C1 segment of cervical spinal cord (tissue), 14 donors: Measurements from ENCODE around the gene LMLN.
A peak's percentile ranks its signal among the peaks of the same experiment; 100 is the strongest.
"Not testable (repeated sequence)": the region's sequence is repeated elsewhere in the genome, so short reads cannot be mapped to it uniquely, and the experiment has no call there.

ENCODE experiments used
- DNase-seq, 14 donors: peaks; one replicate each; lab custom pipeline; 2025; lab: John Stamatoyannopoulos, UW

Gene LMLN, protein sequence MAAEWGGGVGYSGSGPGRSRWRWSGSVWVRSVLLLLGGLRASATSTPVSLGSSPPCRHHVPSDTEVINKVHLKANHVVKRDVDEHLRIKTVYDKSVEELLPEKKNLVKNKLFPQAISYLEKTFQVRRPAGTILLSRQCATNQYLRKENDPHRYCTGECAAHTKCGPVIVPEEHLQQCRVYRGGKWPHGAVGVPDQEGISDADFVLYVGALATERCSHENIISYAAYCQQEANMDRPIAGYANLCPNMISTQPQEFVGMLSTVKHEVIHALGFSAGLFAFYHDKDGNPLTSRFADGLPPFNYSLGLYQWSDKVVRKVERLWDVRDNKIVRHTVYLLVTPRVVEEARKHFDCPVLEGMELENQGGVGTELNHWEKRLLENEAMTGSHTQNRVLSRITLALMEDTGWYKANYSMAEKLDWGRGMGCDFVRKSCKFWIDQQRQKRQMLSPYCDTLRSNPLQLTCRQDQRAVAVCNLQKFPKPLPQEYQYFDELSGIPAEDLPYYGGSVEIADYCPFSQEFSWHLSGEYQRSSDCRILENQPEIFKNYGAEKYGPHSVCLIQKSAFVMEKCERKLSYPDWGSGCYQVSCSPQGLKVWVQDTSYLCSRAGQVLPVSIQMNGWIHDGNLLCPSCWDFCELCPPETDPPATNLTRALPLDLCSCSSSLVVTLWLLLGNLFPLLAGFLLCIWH

DNA sequence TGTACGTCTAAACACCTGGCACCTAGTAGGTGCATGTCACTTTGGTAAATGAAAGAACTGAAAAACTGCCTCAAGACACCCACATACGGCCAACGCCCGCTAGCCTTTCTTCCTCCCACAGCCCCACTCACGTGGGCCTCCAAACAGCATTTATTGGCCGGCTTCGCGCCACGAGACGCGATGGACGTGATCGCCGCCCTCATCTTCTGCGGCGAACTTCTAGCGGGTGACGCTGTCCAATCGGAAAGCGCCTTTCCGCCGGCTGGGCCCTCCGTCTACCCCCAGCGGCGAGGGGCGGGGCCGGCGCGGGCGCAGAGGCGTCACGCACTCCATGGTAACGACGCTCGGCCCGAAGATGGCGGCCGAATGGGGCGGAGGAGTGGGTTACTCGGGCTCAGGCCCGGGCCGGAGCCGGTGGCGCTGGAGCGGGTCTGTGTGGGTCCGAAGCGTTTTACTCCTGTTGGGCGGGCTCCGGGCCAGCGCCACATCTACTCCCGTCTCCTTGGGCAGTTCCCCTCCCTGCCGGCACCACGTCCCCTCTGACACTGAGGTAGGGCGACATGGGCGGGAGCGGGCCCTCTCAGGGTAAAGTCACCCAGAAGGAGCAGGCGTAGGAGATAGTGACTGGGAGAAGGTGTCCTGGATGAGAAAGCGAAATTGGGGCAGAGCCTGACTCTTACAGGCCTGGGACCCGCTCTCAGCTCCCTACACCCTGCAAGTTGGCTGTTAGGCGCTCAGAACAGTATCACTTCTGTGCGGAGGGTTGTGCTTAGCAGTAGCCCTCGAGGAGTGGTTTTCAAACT, at the start of gene LMLN:
Gene LMLN (plus strand): TSS at position 327 of the 803 bp plus-strand sequence. CDS start 29 bp downstream, at position 356.
- DNase-seq, result peak; percentile 41 to 95 (median 88)

DNA sequence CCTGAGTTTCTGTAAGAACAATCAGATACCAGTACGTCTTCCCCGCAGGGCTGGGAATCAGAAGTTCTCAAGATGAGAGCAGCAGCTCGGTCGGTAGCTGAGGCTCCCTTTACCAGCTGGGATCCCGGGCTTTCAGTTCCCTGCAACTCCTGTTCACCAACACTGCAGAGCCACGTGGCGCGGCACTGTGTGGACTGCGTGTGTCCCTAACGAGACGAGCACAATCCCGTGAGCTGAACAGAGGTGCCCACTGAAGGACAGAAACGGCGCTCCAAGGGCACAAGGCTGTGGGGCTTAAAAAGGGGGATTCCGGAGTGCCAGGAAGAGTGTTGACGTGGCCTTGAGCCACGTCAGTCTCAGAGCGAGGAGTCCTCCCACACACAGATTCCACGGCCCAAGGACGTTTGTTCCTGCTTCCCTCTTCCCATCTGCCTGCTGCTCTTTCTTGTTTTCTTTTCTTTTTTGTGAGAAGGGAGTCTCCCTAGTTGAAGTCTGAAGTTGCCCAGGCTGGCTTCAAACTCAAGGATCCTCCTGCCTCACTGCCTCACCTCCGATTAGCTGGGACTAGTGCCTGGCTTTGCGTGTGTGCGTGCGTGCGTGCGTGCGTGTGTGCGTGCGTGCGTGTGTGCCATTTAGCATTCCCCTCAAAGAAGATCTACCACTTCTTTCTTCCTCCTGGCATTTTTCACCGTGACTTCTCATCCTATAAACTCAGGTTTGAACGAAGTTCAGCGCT, 47.1 kb upstream of the LMLN start:
- DNase-seq, result no peak

DNA sequence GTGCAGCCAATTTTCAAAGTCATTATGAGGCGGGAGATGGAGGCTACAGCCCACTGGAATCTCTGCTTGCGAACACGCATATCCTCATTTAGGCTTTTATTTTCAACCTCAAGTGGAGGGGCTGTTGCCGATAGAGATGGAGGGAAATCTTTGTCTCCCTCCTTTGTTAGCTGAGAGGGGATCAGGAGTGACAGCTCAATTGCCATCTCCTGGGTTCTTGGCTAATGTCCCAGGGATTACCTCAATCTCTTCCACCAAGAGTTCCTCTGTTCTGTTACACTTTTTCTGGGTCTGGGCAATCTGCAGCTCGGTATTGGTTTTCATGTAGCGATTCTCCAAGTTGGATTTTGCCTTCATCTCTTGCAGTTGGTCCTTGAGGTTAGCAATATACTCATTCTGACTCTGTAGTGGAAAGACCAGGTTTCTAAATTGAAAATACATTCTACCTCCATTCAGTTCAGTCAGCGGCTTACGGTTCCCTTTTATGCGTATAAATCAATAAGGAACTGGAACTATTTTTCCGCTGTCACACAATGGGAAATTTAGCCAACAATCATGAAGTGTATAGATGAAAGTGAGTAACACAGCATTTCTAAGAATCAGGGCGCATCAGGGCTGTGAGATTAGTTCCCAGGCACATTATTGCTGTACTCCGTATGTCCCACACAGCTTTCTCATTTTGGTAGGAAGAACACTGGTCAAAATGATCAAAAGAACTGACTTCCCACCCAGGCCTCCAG, 46.2 kb upstream of the LMLN start:
- DNase-seq, result no peak

DNA sequence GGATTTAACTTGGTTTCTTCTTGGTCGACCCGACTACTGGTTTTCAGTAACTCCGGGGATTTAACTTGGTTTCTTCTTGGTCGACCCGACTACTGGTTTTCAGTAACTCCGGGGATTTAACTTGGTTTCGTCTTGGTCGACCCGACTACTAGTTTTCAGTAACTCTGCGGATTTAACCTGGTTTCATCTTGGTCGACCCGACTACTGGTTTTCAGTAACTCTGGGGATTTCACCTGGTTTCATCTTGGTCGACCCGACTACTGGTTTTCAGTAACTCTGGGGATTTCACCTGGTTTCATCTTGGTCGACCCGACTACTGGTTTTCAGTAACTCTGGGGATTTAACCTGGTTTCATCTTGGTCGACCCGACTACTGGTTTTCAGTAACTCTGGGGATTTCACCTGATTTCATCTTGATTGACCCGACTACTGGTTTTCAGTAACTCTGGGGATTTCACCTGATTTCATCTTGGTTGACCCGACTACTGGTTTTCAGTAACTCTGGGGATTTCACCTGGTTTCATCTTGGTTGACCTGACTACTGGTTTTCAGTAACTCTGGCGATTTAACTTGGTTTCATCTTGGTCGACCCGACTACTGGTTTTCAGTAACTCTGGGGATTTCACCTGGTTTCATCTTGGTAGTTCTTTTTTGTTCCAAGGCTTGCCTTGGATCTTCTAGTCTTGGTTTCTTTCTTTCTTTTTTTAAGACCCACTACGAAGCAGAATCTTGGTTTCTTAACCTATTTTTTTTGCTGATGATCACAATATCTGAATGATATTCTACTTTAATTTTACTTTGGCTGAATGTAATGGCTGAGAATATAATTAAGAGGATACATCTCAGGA, 38.4 kb upstream of the LMLN start:
- DNase-seq, result not testable (repeated sequence)

DNA sequence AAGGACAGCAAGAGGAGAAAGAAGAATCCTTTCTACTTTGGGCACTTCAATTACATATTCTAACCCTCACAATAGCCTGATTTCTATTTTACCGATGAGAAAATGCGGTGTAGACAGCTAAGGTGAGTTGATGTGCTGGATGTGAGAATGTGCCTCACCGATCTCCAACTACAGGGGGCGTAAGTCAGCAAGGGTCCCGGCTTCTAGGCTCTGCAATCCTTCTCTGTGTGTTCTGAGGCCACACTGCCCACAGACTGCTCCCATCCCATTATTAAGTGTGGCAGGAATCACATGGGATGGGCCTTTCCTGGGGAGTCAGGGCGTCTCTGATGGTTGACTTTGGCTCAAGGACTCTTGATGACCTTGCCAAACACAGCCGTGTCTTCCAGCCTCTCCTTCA, 33.6 kb upstream of the LMLN start:
- DNase-seq, result no peak

DNA sequence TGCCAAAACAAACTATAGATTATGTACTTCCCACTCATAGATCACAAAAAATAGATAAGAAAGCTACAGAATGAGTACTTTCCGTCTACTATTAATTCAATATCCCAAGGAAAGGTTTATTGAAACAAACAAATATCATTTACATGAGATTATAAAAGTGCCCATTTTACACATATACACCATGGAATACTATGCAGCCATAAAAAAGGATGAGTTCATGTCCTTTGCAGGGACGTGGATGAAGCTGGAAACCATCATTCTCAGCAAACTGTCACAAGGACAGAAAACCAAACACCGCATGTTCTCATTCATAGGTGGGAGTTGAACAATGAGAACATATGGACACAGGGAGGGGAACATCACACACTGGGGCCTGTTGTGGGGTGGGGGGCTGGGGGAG, 32.4 kb upstream of the LMLN start:
- DNase-seq, result not testable (repeated sequence)

DNA sequence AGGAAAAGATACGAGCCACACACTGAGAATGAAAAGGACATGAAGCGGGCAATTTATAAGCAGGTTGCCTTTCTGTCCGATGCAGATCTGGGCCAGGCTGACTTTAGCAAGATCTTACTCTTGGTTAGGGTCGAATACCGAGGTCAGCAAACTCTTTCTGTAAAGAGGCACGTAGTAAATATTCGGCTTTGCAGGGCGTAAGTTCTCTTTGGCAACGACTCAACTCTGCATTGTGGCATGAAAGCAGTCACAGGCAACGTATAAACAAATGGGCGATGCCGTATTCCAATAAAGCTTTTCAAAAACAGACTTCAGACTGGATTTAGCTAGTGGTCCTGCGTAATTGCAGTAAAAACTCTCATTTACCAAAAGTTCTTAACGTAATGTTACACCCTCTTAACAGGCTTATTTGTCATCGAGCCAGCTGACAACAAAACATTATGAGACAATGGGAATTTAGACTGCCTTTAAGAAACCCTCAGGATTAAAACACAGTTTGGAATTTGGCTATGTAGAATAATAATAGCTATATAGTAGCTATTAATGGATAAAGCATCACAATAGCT, 23.1 kb upstream of the LMLN start:
- DNase-seq, result no peak

DNA sequence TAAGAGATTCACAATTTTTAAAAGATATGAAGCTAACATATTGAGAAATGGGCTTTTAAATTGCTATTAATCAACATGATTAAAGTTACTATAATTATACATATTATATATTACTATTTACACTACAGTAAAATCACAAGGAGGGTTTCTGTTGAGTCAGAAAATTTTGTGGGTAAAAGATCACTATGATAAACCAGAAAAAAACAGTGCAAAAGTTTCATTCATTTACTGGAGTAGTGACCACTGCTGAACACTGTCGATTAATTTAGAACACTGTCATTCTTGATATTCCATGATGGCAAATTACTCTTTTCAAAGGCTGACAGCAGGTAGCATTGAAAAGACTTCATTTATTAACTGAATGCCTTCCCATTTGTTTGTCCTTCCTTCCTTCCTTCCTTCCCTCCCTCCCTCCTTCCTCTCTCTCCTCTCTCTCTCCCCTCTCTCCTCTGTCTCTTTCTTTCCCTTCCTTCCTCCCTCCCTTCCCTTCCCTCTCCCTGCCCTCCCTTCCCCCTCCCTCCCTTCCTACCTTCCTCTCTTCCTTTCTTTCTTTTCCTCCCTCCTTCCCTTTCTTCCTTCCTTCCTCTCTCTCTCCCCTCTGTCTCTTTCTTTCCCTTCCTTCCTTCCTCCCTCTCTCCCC, 19.2 kb upstream of the LMLN start:
- no peak for DNase-seq

DNA sequence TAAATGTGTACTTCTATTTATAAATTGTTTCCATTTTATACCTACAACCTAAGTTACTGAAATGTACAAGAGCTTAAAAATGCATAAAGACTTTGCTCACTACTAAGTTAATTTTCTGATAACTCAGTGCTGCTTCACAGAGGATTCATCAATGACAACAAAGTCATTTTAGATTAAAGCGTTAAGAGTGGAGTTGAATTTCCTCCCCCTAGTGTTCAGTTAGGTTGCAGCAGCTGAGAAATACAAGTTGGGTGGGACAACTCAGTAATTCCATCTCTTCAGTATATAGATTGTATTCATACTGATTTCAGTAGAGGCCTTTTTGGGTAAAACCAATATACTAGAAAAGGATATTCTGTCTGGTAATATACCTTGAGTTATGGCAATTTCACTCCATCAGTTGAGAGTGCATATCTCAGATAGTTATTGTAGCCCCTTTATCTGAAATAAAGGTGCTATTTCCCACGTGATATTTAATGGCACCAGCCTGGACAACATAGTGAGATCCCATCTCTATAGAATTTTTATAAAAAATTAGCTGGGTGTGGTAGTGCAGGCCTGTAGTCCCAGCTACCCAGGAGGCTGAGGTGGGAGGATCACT, 17.0 kb upstream of the LMLN start:
- DNase-seq, result peak in 1 of 14 donors; percentile 5

DNA sequence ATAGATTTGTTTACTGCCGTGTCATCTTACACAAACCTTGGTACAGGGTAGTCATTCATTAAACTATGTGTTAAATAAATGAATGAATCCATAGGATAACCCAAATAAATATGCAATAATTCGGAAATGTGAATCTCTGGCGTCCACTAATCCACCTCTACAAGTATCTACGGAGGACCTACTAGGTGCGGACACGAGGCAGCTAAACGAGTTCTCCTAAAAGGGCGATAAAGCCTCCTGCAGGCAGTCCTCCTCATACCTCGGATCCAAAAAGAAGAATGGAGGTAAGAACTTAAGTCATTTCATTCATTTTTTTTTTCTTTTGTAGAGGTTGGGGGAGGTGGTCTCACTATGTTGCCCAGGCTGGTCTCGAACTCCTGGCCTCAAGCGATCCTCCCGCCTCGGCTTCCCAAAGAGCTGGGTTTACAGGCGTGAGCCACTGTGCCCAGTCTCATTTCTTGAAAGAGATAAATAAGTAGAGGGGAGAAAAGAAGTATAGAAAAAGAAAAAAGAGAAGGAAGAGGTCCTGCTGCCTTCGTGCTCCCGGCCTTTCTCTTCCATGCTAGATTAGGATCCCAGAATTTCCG, 10.7 kb upstream of the LMLN start:
- no peak for DNase-seq

DNA sequence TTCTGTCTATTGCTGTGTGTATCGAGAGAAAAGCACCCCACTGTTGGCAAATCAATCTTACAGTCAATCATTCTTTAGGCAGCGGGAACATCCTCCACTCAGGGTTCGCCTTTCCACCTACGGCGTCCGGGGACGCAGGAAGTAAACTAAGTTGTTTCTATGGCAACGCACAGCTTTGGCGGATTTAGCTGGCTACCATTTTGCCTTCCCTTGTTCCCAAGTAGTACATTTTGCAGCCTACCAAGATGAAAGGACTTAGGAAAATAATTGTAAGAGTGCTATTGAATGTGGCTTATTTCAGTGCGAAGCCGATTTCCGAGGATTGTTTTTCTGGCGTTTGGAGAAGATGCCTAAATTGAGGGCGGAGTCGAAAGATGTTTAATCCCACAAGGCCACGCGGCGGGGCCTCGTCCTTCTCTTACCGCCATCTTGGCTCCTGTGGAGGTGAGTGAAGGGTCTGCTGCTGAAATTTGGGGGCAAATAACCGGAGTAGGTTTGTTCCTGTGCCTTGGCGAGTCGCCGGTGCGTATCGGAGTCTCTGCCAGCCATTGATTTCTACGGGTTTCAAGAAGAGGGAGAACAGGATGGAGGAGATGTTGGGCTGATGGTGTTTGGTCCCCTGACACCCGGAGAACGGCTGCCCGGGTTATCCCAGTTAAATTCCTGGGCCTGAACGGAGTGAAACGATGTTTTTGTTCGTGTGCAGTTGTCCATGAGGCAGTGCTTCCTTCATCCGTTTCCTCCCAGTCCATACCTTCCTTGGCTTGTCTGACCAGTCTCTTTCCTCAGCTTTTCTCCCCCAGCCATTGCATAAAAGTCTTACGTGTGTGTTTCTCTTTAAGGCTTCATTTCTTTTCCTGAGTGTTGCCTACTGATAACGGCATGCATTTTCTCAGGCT, 10.0 kb upstream of the LMLN start, which contains the start of gene RPL35A:
Gene RPL35A (plus strand): TSS at position 413 of the 899 bp plus-strand sequence. CDS start 778 bp downstream, outside the sequence.
- peak in 13 of 14 donors; percentile 38 to 94 (median 85) for DNase-seq

DNA sequence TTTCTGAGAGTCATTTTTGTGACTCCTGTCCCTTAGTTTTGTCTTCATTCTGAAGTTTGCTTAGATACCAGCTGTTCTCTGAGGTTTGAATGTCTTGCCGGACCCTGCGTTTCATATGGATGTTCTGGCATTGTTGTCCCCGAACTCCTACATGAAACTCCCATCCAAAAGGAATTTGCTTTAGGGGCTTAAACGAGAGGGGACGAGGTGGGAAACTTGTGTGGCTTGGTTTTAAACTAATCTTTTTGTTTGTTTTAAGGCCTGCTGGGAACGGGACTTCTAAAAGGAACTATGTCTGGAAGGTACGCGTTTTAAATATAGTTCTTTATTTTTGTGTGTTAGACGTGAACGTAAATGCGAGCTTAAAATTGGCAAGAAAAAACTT, 9.3 kb upstream of the LMLN start:
- DNase-seq, result no peak

DNA sequence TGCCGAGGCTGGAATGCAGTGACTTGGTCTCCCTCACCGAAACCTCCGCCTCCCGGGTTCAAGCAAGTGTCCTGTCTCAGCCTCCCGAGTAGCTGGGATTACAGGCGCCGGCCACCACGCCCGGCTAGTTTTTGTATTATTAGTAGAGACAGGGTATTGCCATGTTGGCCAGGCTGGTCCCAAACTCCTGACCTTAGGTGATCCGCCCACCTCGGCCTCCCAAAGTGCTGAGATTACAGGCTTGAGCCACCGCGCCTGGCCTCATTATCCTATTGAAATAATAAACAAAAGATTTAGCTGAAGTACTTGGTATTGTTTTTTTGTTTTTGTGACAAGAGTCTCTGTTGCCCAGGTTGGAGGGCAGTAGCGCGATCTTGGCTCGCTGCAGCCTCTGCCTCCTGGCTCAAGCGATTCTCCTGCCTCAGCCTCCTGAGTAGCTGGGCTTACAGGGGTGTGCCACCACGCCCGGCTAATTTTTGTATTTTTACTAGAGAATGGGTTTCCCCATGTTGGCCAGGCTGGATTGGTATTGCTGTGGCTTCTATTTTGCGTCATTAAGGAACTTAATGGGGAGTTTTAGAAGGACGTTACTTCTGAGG, 8.5 kb upstream of the LMLN start:
- no peak for DNase-seq

DNA sequence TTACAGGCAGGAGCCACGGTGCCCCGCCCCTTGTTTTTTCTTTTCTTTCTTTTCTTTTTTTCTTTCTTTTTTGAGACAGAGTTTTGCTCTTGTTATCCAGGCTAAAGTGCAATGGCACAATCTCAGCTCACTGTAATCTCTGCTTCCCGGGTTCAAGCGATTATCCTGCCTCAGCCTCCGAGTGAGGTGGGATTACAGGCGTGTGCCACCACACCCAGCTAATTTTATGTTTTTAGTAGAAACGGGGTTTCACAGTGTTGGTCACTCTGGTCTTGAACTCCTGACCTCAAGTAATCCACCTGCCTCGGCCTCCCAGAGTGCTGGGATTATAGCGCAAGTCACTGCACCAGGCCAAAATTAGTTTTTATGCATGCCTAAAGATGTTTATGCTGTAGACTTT, 7.6 kb upstream of the LMLN start:
- no peak for DNase-seq

DNA sequence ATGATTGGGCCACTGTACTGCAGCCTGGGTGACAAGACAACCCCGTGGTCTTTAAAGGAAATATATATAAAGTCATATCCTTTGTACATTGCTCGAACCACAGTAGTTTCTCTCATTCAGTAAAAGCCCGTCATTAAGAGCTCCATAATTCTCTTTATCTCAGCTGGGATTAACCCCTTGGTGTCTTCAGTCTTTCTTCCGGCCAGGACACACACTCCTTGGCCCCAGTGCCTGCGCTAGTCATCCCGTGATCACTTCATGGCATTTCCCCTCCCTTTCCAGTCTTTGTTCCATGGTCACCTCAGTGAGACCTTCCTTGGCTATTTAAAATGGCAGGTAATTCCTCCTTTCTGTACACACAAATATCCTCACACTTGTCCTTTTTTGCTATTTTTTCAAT, 6.7 kb upstream of the LMLN start:
- DNase-seq, result no peak

DNA sequence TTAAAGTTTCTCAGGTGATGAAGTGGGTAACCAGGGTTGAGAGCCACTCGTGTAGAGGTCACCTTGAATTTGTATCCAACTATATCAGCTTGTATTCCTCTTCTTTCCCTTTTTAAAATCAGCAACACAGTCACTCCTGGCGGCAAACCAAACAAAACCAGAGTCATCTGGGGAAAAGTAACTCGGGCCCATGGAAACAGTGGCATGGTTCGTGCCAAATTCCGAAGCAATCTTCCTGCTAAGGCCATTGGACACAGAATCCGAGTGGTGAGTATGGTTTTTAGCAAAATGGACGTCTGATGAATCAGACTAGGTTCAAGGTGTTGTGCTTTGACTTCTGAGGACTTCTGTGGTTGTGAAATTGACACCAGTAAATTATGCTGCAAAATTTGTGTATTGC, 6.1 kb upstream of the LMLN start:
- peak in 3 of 14 donors; percentile 2 to 12 (median 11) for DNase-seq
